Mammary epithelial cell (primary cell): Measurements from ENCODE around the gene PPP1R7.

Source experiments
- CTCF ChIP-seq, 2 donors: IDR thresholded peaks in 1 of 2; conservative IDR thresholded peaks in 1 of 2; 2 replicates each; pipeline ENCODE4 v1.5.1; 2011 to 2012; ENCODE audit warnings: inconsistent platforms in 2 of 2, low read length in 2 of 2, mild to moderate bottlenecking in 2 of 2, control low read depth in 1 of 2, low read depth in 1 of 2; ENCODE audit not compliant: insufficient read depth in 1 of 2; ENCODE audit errors: extremely low read depth in 1 of 2
- EZH2 ChIP-seq: IDR thresholded peaks from 2 replicates; pipeline ENCODE4 v1.6.1; 2012; ENCODE audit warnings: low read length, inconsistent platforms, borderline replicate concordance

- TF ChIP-seq CTCF (conservative IDR thresholded peaks at IDR 0.05 in 1 of 2, IDR thresholded peaks at IDR 0.05 in 1 of 2; ENCODE audit: extremely low read depth in 1 of 2, insufficient read depth in 1 of 2, low read depth in 1 of 2, low read length in 2 of 2) (no peak), EZH2 (no peak)
These were observed 27.8 kb upstream of the PPP1R7 start for GRCh38 chr2:241122376-241123002.
